GM21526 (cell line): ENCODE results near the gene LRP4.
"Not testable (repeated sequence)": the region's sequence is repeated elsewhere in the genome, so short reads cannot be mapped to it uniquely, and the experiment has no call there.

Experiments
- ATAC-seq: cut with Tn5 transposase; IDR thresholded peaks from one replicate; pipeline ENCODE4 v1.9.1; 2021; ENCODE audit warnings: moderate library complexity; ENCODE audit not compliant: unreplicated experiment, low FRiP score

Gene LRP4

GRCh38 chr11:46918083-46918787 is at the start of gene LRP4:
LRP4 (minus strand) TSS chr11:46918550; CDS start chr11:46918379, 171 bp downstream.
- no peak for ATAC-seq

GRCh38 chr11:46967962-46968361 is 49.6 kb upstream of the LRP4 start:
- no peak for ATAC-seq

GRCh38 chr11:46966773-46967172 is 48.4 kb upstream of the LRP4 start:
- ATAC-seq = no peak

- ATAC-seq = no peak
These were observed 45.5 kb upstream of the LRP4 start for GRCh38 chr11:46963844-46964243.

GRCh38 chr11:46961886-46962285 is 43.5 kb upstream of the LRP4 start:
- not testable (repeated sequence) for ATAC-seq

GRCh38 chr11:46961041-46961440 is 42.7 kb upstream of the LRP4 start:
- ATAC-seq = no peak

- ATAC-seq = no peak
These were observed 40.4 kb upstream of the LRP4 start for GRCh38 chr11:46958777-46959176.

- ATAC-seq = no peak
These were observed 34.7 kb upstream of the LRP4 start for GRCh38 chr11:46953093-46953492.

GRCh38 chr11:46952553-46952952 is 34.2 kb upstream of the LRP4 start:
- no peak for ATAC-seq

- no peak for ATAC-seq
These were observed 33.5 kb upstream of the LRP4 start for GRCh38 chr11:46951864-46952263.

- ATAC-seq = no peak
These were observed 30.9 kb upstream of the LRP4 start for GRCh38 chr11:46949297-46949696.

GRCh38 chr11:46948378-46949131 is 30.2 kb upstream of the LRP4 start:
- ATAC-seq = no peak

GRCh38 chr11:46947399-46948077 is 29.2 kb upstream of the LRP4 start:
- no peak for ATAC-seq

- no peak for ATAC-seq
These were observed 26.2 kb upstream of the LRP4 start for GRCh38 chr11:46944356-46945075.

- no peak for ATAC-seq
These were observed 23.8 kb upstream of the LRP4 start for GRCh38 chr11:46942172-46942571.

GRCh38 chr11:46936138-46937110 is 18.1 kb upstream of the LRP4 start, which contains the start of gene CSTPP1:
CSTPP1 (plus strand) TSS chr11:46936761; CDS start chr11:46936806, 45 bp downstream.
- peak; percentile 93 for ATAC-seq

GRCh38 chr11:46930089-46930488 is 11.7 kb upstream of the LRP4 start:
- ATAC-seq = no peak

- not testable (repeated sequence) for ATAC-seq
These were observed 10.4 kb upstream of the LRP4 start for GRCh38 chr11:46928701-46929100.

GRCh38 chr11:46927928-46928327 is 9.6 kb upstream of the LRP4 start:
- not testable (repeated sequence) for ATAC-seq
